T47D (cell line): ENCODE results near the gene PRR23E.

Experiments
- DNase-seq, 2 experiments: peaks; one replicate each; pipeline versions ENCODE4 v3.0.0 to v3.0.0-alpha.2; 2011 to 2012; ENCODE audit warnings: low read depth in 1 of 2, low spot score in 1 of 2
- JUND ChIP-seq: IDR thresholded peaks from 2 replicates; pipeline ENCODE4 v1.6.1; 2012; ENCODE audit warnings: low read depth
- in situ Hi-C: cut with HindIII; loops from 2 replicates; pipeline ENCODE4 v1.10.0; 2016; ENCODE audit warnings: low sequenced_read_pairs, low pct_unique_long_range_greater_than_20kb

PRR23E gene

GRCh38 chr3:127157171-127157828 lies 35.6 kb upstream of the PRR23E start:
- in situ Hi-C loops, result no loop called here
- no peak for DNase-seq
- TF ChIP-seq JUND, result no peak

- peak; percentile 65 to 86 for DNase-seq
- no peak for TF ChIP-seq JUND
- in situ Hi-C loops, result no loop called here
These were observed 34.2 kb upstream of the PRR23E start for GRCh38 chr3:127158614-127159229.

GRCh38 chr3:127159543-127159942 lies 33.4 kb upstream of the PRR23E start:
- DNase-seq, result no peak
- TF ChIP-seq JUND, result no peak
- in situ Hi-C loops, result no loop called here

GRCh38 chr3:127161236-127161635 lies 31.7 kb upstream of the PRR23E start:
- DNase-seq, result no peak
- TF ChIP-seq JUND, result no peak
- in situ Hi-C loops, result no loop called here

- no peak for DNase-seq
- in situ Hi-C loops, result no loop called here
- no peak for TF ChIP-seq JUND
These were observed 30.9 kb upstream of the PRR23E start for GRCh38 chr3:127161973-127162579.

GRCh38 chr3:127162947-127163645 lies 29.8 kb upstream of the PRR23E start:
- DNase-seq, result peak in 1 of 2 experiments; percentile 42
- in situ Hi-C loops, result no loop called here
- no peak for TF ChIP-seq JUND

GRCh38 chr3:127164615-127165014 lies 28.3 kb upstream of the PRR23E start:
- TF ChIP-seq JUND, result no peak
- DNase-seq, result no peak
- in situ Hi-C loops, result no loop called here

GRCh38 chr3:127165036-127165435 lies 27.9 kb upstream of the PRR23E start:
- TF ChIP-seq JUND, result no peak
- no peak for DNase-seq
- in situ Hi-C loops, result no loop called here

- TF ChIP-seq JUND, result no peak
- no peak for DNase-seq
These were observed 27.0 kb upstream of the PRR23E start for GRCh38 chr3:127165694-127166485.

GRCh38 chr3:127166501-127167065 lies 26.3 kb upstream of the PRR23E start:
- TF ChIP-seq JUND, result no peak
- in situ Hi-C loops, result no loop called here
- no peak for DNase-seq

More at GRCh38 chr3:127165694-127166485, 27.0 kb upstream of the PRR23E start:
- in situ Hi-C loops, result no loop called here

- DNase-seq, result no peak
- TF ChIP-seq JUND, result no peak
- in situ Hi-C loops, result no loop called here
These were observed 25.5 kb upstream of the PRR23E start for GRCh38 chr3:127167315-127168043.
